GM10248 (cell line): Measurements from ENCODE around the gene KNDC1.

Experiments
- CTCF ChIA-PET: fragments of 300-600 bp; sonication (Branson Sonifier 250); formaldehyde crosslinking; extraction: SDS; loops from one replicate; lab custom pipeline; 2021; ENCODE audit warnings: antibody characterized with exemption; lab: Yijun Ruan, JAX
- POLR2A ChIA-PET: fragments of 350-650 bp; sonication (Branson Sonifier 250); formaldehyde crosslinking; extraction: SDS; loops from one replicate; lab custom pipeline; 2020; ENCODE audit warnings: antibody characterized with exemption; lab: Yijun Ruan, JAX
- DNase-seq: peaks from one replicate; pipeline ENCODE4 v3.0.0; 2012; ENCODE audit errors: extremely low spot score
- TF ChIP-seq, protein P1 (sequence below): IDR thresholded peaks from 2 replicates; pipeline ENCODE4 v1.5.1; 2012; ENCODE audit warnings: mild to moderate bottlenecking, low read depth; ENCODE audit errors: extremely low read depth, missing control alignments, control extremely low read depth

The KNDC1 gene

DNA sequence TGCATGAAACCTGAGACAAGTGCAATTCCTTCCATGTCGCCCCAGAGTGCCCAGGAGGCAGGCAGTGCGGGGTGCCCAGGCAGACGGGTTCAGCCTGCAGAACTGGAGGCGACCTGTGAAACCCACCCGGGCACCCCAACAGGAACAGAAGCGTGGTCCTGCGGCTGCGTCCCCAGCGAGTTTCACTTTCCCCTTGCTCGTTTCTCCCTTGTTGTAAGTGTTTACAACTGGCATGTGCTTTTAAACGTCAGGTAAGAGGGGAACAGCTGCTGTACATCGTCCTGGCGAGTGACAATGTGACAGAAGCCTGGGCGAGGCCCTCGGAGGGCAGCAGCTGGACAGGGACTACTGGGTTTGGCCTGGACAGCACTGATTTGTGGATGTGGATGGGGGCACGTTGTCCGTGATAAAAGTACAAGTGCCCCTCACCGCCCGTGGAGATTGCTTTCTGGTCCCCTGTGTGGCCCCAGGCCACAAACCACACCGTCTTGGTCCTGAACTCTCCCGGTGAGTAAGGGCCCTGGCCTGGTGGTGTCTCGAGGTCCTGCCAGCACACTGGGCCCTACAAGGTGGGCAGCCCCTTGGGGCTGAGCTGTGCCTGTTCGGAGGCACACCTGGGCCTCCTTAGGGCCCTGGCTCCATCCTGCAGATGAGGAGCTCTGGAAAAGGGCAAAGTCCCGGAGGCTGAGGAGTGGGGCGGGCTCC is 81.6 kb downstream of the KNDC1 start:
- TF ChIP-seq, protein P1, sequence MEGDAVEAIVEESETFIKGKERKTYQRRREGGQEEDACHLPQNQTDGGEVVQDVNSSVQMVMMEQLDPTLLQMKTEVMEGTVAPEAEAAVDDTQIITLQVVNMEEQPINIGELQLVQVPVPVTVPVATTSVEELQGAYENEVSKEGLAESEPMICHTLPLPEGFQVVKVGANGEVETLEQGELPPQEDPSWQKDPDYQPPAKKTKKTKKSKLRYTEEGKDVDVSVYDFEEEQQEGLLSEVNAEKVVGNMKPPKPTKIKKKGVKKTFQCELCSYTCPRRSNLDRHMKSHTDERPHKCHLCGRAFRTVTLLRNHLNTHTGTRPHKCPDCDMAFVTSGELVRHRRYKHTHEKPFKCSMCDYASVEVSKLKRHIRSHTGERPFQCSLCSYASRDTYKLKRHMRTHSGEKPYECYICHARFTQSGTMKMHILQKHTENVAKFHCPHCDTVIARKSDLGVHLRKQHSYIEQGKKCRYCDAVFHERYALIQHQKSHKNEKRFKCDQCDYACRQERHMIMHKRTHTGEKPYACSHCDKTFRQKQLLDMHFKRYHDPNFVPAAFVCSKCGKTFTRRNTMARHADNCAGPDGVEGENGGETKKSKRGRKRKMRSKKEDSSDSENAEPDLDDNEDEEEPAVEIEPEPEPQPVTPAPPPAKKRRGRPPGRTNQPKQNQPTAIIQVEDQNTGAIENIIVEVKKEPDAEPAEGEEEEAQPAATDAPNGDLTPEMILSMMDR: no peak

DNA sequence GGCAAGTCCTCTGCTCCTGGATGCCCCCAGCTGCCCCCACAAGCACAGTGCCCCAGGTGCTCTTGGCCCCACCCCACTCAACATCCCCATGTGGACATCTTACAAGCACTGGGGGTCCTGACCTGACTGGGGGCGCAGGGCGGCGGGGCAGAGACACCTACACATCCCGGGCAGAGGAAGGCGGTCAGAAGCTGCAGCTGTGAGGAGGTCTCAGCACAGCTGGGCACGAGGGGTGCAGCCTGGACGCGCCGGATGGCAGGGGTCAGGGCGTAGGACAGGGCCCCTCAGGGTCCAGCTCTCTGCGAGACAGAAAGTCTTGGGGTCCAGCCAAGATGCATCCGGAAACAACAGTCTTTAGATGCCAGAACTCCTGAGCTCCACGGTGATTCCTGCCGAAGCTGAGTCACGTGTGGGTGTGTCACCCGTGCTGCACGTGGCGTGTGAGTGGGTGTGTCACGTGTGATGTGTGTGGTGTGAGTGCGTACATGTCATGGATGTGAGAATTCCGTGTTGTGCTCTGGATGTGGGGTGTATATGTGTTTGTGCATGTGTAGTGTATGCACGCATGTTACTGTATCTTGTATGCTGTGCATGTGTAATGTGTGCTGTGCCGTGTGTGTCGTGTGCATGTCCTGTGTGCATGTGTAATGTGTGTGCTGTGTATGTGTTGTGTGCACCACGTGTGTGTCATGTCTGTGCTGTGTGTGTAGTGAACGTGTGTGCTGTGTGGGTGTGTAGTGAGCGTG is 82.8 kb downstream of the KNDC1 start:
- TF ChIP-seq, protein P1: no peak
- POLR2A ChIA-PET: no interaction called here
- CTCF ChIA-PET: no interaction called here
- no peak for DNase-seq

More for the DNA sequence above, 81.6 kb downstream of the KNDC1 start:
- ChIA-PET CTCF (interaction anchor here (1.0 kb wide), 1 partner anchor 96 kb away, joined by 3 read pairs; no protein-coding TSS in a partner anchor), POLR2A (no interaction called here)
- DNase-seq: peak; percentile 67

DNA sequence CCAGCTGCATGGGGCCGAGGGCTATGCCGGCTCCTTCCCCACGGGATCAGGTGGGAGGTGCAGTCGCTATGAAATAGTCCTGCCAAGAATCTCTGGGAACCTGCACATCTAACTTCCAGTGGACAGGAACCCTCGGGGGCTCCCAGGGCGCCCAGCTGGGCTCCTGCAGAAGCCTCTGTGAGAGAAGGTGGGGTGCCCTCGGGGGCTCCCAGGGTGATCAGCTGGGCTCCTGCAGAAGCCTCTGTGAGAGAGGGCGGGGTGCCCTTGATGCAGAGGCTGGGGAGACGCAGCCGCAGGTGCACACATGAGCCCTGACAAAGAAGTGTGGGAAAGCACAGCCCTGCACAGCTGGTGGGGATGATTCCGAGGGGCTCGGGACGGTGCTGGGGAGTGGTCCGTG is 83.6 kb downstream of the KNDC1 start:
- no peak for DNase-seq
- TF ChIP-seq, protein P1: no peak
- CTCF ChIA-PET: no interaction called here
- POLR2A ChIA-PET: no interaction called here

DNA sequence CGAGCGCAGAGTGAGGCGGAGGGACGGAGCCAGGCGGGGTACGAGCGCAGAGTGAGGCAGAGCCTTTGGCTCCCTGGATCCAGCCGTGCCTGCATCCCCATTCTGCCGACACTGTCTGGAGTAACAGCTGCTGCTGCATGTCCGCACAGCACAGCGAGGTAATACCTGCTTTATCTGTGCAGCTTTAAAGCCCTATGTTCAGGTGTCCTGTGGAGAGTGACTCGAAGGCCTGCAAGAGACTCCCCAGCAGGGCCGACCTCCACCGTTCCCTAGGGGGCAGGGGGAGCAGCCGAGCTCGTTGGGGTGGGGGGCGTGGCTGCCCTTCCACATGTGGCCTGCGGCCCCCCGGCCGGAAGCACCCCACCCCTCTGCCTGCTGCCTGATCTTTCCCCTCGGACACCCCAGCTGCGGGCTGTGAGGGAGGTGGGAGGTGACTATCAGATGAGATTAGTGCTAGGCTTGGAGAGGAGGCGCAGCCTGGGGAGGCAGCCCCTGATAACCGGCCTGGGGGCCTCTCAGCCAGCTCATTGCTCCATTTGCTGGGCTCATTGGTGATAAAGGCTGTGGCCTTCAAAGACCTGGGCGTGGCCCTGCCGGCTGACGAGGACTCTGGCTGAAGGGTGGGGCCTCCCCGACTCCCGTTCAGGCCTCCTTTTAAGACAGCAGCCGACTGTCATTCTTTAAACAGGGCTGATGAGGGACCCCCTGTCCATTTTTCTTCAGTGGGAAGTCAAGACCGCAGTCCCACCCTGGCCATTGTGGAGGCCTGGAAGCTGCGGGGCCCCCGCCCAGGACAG is 85.6 kb downstream of the KNDC1 start:
- ChIA-PET CTCF (interaction anchor here (1.7 kb wide), 1 partner anchor 12 kb away, joined by 4 read pairs; no protein-coding TSS in a partner anchor), POLR2A (no interaction called here)
- no peak for DNase-seq
- TF ChIP-seq, protein P1: no peak

DNA sequence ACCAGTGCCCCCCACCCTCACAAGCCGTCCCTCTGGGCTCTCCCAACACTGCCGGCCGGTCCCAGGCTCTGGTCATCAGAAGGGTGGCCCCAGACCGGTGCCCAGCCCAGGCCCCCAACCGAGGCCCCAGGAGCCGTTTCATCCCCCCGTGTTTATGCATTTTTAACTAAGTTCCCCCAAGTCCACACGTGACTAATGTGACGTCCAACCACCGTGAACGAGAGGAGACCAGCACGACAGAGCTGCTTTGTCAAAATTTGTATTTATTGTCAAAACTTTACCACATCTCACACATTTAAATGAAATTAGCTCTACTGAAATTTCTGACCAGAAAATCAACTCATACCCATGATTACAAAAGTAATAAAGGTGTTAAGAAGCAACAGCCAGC is 86.2 kb downstream of the KNDC1 start:
- no peak for DNase-seq
- CTCF ChIA-PET: interaction anchor here (1.2 to 1.7 kb wide), 4 partner anchors 11 to 110 kb away, joined by 3 to 5 read pairs (median 4); no protein-coding TSS in a partner anchor
- POLR2A ChIA-PET: interaction anchor here (0.7 kb wide), 1 partner anchor 21 kb away, joined by 15 read pairs; no protein-coding TSS in a partner anchor
- TF ChIP-seq, protein P1: no peak

DNA sequence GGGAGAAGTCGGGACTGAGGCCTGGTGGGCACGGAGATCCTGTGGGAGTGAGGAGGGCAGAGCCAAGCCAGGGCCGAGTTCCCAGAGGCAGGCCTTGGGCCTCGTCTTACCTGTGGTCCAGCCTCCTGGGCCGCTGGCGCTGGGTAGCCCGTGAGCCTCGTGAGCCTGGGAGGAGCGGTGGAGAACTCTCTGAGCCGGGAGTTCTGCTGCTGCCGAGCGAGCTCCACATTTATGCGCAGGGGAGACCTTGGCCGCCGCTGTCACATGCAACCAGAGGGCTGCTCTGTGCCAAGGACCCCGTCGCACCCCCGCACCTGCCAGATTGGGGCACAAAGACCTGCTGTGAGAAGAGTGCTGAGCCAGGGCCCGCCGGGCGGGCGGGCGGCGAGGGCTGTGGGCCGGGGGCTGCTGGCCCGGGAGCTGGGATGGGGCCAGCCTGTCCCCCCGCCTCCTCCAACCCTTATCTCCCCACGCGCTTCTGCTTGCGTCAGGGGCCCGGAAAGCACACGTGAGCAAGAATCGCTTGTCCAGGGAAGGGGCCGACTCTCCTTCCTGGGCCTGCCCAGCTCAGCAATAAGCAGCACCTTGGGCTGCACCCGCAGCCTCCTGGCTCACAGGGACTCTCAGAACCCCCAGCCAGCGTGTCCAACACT is 87.8 kb downstream of the KNDC1 start:
- TF ChIP-seq, protein P1: no peak
- no peak for DNase-seq
- CTCF ChIA-PET: interaction anchor here (1.2 to 1.7 kb wide), 4 partner anchors 10 to 108 kb away, joined by 3 to 5 read pairs (median 4); no protein-coding TSS in a partner anchor
- POLR2A ChIA-PET: no interaction called here
